Activated effector memory CD4-positive, alpha-beta T cell treated with Interleukin-2 at 50 U/mL for 16 hours (primary cell): ENCODE measurements around the gene IKZF3.
A peak's percentile ranks its signal among the peaks of the same experiment; 100 is the strongest.
"Not testable (repeated sequence)": the region's sequence is repeated elsewhere in the genome, so short reads cannot be mapped to it uniquely, and the experiment has no call there.

Experiments
- DNase-seq: peaks from one replicate; pipeline ENCODE4 v3.0.0-alpha.2; 2020

The IKZF3 gene

GRCh38 chr17:39754161-39754957, 109.8 kb downstream of the IKZF3 start:
- DNase-seq = peak; percentile 98

- no peak for DNase-seq
Observed at GRCh38 chr17:39753514-39754160, 110.5 kb downstream of the IKZF3 start.

GRCh38 chr17:39752241-39752881, 111.8 kb downstream of the IKZF3 start:
- DNase-seq = no peak

GRCh38 chr17:39751637-39752036, 112.5 kb downstream of the IKZF3 start:
- no peak for DNase-seq

- no peak for DNase-seq
Observed at GRCh38 chr17:39751016-39751543, 113.0 kb downstream of the IKZF3 start.

GRCh38 chr17:39750131-39751015, 113.7 kb downstream of the IKZF3 start:
- DNase-seq = no peak

- not testable (repeated sequence) for DNase-seq
Observed at GRCh38 chr17:39748444-39749034, 115.6 kb downstream of the IKZF3 start.

GRCh38 chr17:39747745-39748144, 116.4 kb downstream of the IKZF3 start:
- no peak for DNase-seq

- DNase-seq = no peak
Observed at GRCh38 chr17:39746145-39746461, 118.0 kb downstream of the IKZF3 start.

GRCh38 chr17:39745335-39746144, 118.6 kb downstream of the IKZF3 start:
- no peak for DNase-seq

- no peak for DNase-seq
Observed at GRCh38 chr17:39744836-39745215, 119.3 kb downstream of the IKZF3 start.

GRCh38 chr17:39744075-39744835, 119.9 kb downstream of the IKZF3 start:
- DNase-seq = no peak

GRCh38 chr17:39742856-39743436, 121.2 kb downstream of the IKZF3 start:
- DNase-seq = no peak

- DNase-seq = no peak
Observed at GRCh38 chr17:39742126-39742855, 121.8 kb downstream of the IKZF3 start.

- DNase-seq = no peak
Observed at GRCh38 chr17:39740357-39741111, 123.6 kb downstream of the IKZF3 start.

- DNase-seq = no peak
Observed at GRCh38 chr17:39739885-39740356, 124.2 kb downstream of the IKZF3 start.

GRCh38 chr17:39738983-39739884, 124.9 kb downstream of the IKZF3 start:
- no peak for DNase-seq

- DNase-seq = peak; percentile 14
Observed at GRCh38 chr17:39738568-39738901, 125.6 kb downstream of the IKZF3 start.
